BJ (cell line): ENCODE measurements around the gene POU2F3. TPM values are rescaled to one million over a fixed set of nuclear protein-coding genes. Genes with fewer than 3 reads are reported as not detected.

Experiments used
- CTCF ChIA-PET: fragments of 350-600 bp; formaldehyde crosslinking; extraction: SDS; loops from one replicate; lab custom pipeline; 2021; ENCODE audit warnings: antibody characterized with exemption, inconsistent platforms; lab: Yijun Ruan, JAX
- POLR2A ChIA-PET: fragments of 300-600 bp; sonication (Branson Sonifier 250); formaldehyde crosslinking; extraction: SDS; loops from one replicate; lab custom pipeline; 2021; ENCODE audit warnings: antibody characterized with exemption; lab: Charles Lee
- DNase-seq: peaks from one replicate; pipeline ENCODE4 v3.0.0-alpha.2; 2011; ENCODE audit warnings: low read depth
- H3K27me3 ChIP-seq: 2 replicates; pipeline ENCODE4 v1.6.0; 2011; ENCODE audit warnings: low read length; ENCODE audit not compliant: control insufficient read depth, insufficient read depth
- H3K36me3 ChIP-seq: 2 replicates; pipeline ENCODE4 v1.5.1; 2011; ENCODE audit warnings: low read length; ENCODE audit not compliant: control insufficient read depth, insufficient read depth
- H3K4me3 ChIP-seq: 2 replicates; pipeline ENCODE4 v1.5.1; 2011; ENCODE audit warnings: low read depth, mild to moderate bottlenecking, control low read depth, low read length
- polyA plus RNA-seq: library from polyadenylated mRNA; depleted of rRNA; stranded (reverse); fragments of >200 nt; gene quantifications from 2 replicates; pipeline ENCODE4 v1.2.3, GENCODE V29; 2011
- TF ChIP-seq, protein P1 (sequence below): IDR thresholded peaks from 2 replicates; pipeline ENCODE4 v1.5.1; 2011; ENCODE audit warnings: low read depth, mild to moderate bottlenecking, control low read depth, inconsistent platforms, low read length, moderate library complexity; ENCODE audit not compliant: insufficient read depth

POU2F3 gene
- polyA plus RNA-seq, 1 experiment: 0.06 TPM

- Histone ChIP-seq H3K36me3 (no peaks in the 10 kb centered on the region), H3K27me3 (peaks cover 24% of the 10 kb centered on the region), H3K4me3 (no peak overlapping the region)
- TF ChIP-seq, protein P1, sequence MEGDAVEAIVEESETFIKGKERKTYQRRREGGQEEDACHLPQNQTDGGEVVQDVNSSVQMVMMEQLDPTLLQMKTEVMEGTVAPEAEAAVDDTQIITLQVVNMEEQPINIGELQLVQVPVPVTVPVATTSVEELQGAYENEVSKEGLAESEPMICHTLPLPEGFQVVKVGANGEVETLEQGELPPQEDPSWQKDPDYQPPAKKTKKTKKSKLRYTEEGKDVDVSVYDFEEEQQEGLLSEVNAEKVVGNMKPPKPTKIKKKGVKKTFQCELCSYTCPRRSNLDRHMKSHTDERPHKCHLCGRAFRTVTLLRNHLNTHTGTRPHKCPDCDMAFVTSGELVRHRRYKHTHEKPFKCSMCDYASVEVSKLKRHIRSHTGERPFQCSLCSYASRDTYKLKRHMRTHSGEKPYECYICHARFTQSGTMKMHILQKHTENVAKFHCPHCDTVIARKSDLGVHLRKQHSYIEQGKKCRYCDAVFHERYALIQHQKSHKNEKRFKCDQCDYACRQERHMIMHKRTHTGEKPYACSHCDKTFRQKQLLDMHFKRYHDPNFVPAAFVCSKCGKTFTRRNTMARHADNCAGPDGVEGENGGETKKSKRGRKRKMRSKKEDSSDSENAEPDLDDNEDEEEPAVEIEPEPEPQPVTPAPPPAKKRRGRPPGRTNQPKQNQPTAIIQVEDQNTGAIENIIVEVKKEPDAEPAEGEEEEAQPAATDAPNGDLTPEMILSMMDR: no peak
- DNase-seq: no peak
- ChIA-PET POLR2A (no interaction called here), CTCF (interaction anchor here (0.9 to 2.1 kb wide), 2 partner anchors 8 to 123 kb away, joined by 3 to 10 read pairs; no protein-coding TSS in a partner anchor)
Observed at GRCh38 chr11:120295099-120295498, 55.2 kb downstream of the POU2F3 start.

GRCh38 chr11:120296554-120296953 is 56.6 kb downstream of the POU2F3 start:
- TF ChIP-seq, protein P1: no peak
- peaks cover 27% of the 10 kb centered on the region for H3K27me3 ChIP-seq
- POLR2A ChIA-PET: no interaction called here
- CTCF ChIA-PET: interaction anchor here (0.9 to 8.5 kb wide), 3 partner anchors 61 to 125 kb away, joined by 3 to 219 read pairs (median 6); partner anchors contain the start of gene POU2F3
- no peaks in the 10 kb centered on the region for H3K36me3 ChIP-seq
- no peak for DNase-seq
- H3K4me3 ChIP-seq: no peak overlapping the region

GRCh38 chr11:120298461-120298860 is 58.5 kb downstream of the POU2F3 start:
- H3K27me3 ChIP-seq: peaks cover 26% of the 10 kb centered on the region
- TF ChIP-seq, protein P1: no peak

GRCh38 chr11:120302001-120302805 is 62.3 kb downstream of the POU2F3 start:
- no peaks in the 10 kb centered on the region for H3K36me3 ChIP-seq
- H3K4me3 ChIP-seq: no peak overlapping the region
- no peak for DNase-seq
- TF ChIP-seq, protein P1: no peak
- peaks cover 10% of the 10 kb centered on the region for H3K27me3 ChIP-seq
- ChIA-PET CTCF (interaction anchor here (0.6 to 10.5 kb wide), 28 partner anchors 8 to 806 kb away, joined by 3 to 219 read pairs (median 7); partner anchors contain the start of genes ARHGEF12, OAF, POU2F3 and TLCD5), POLR2A (no interaction called here)

More at GRCh38 chr11:120298461-120298860, 58.5 kb downstream of the POU2F3 start:
- DNase-seq: no peak
- CTCF ChIA-PET: interaction anchor here (1.6 to 10.5 kb wide), 5 partner anchors 9 to 127 kb away, joined by 6 to 219 read pairs (median 58); partner anchors contain the start of gene POU2F3
- Histone ChIP-seq H3K4me3 (no peak overlapping the region), H3K36me3 (no peaks in the 10 kb centered on the region)
- POLR2A ChIA-PET: no interaction called here

GRCh38 chr11:120303004-120303637 is 63.2 kb downstream of the POU2F3 start:
- TF ChIP-seq, protein P1: peak; percentile 96
- peaks cover 7% of the 10 kb centered on the region for H3K27me3 ChIP-seq
- ChIA-PET POLR2A (no interaction called here), CTCF (interaction anchor here (0.6 to 10.5 kb wide), 30 partner anchors 9 to 807 kb away, joined by 3 to 219 read pairs (median 6); partner anchors contain the start of genes ARHGEF12, OAF, POU2F3 and TLCD5)
- no peak overlapping the region for H3K4me3 ChIP-seq
- no peak for DNase-seq
- H3K36me3 ChIP-seq: no peaks in the 10 kb centered on the region
